ENCODE results near the gene PDSS2. TPM values are rescaled to one million over a fixed set of nuclear protein-coding genes. Genes with fewer than 3 reads are reported as not detected.

The PDSS2 gene
- total RNA-seq, 1 experiment from 2014 or later: 16.1 TPM

- intact Hi-C loops (cut with micrococcal nuclease; ENCODE audit: unreplicated experiment): no loop called here
- POLR2A ChIA-PET (ENCODE audit: low non-redundant PET): no interaction called here
- Histone ChIP-seq H3K4me3 (ENCODE audit: low read depth, low read length, poor library complexity, severe bottlenecking) (no peak overlapping the region), H3K9me3 (ENCODE audit: low read depth, low read length, poor library complexity, severe bottlenecking) (peaks cover 19% of the 10 kb centered on the region), H3K36me3 (ENCODE audit: insufficient read depth, low read length, poor library complexity, severe bottlenecking) (no peaks in the 10 kb centered on the region), H3K27me3 (replicated peaks; ENCODE audit: insufficient read depth, low read depth, low read length, poor library complexity) (no peaks in the 10 kb centered on the region), H3K4me1 (ENCODE audit: insufficient read depth, low read length, poor library complexity, severe bottlenecking) (peaks cover 9% of the 10 kb centered on the region), H3K27ac (ENCODE audit: low read depth, low read length, poor library complexity, severe bottlenecking) (no peak overlapping the region)
- BruUV-seq (replicated peaks): no TSS peak
- DNase-seq (ENCODE audit: low spot score): no peak
- CTCF ChIA-PET: no interaction called here
- TF ChIP-seq EZH2 (IDR thresholded peaks at IDR 0.05; ENCODE audit: borderline replicate concordance, low read depth, low read length, poor library complexity, severe bottlenecking): no peak
- TF ChIP-seq, protein P1, sequence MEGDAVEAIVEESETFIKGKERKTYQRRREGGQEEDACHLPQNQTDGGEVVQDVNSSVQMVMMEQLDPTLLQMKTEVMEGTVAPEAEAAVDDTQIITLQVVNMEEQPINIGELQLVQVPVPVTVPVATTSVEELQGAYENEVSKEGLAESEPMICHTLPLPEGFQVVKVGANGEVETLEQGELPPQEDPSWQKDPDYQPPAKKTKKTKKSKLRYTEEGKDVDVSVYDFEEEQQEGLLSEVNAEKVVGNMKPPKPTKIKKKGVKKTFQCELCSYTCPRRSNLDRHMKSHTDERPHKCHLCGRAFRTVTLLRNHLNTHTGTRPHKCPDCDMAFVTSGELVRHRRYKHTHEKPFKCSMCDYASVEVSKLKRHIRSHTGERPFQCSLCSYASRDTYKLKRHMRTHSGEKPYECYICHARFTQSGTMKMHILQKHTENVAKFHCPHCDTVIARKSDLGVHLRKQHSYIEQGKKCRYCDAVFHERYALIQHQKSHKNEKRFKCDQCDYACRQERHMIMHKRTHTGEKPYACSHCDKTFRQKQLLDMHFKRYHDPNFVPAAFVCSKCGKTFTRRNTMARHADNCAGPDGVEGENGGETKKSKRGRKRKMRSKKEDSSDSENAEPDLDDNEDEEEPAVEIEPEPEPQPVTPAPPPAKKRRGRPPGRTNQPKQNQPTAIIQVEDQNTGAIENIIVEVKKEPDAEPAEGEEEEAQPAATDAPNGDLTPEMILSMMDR (conservative IDR thresholded peaks at IDR 0.05; ENCODE audit: low read depth, low read length): no peak
These were observed 68.5 kb downstream of the PDSS2 start for GRCh38 chr6:107390685-107391435.

GRCh38 chr6:107390056-107390455 lies 69.3 kb downstream of the PDSS2 start:
- no peaks in the 10 kb centered on the region for H3K27me3 ChIP-seq (replicated peaks; ENCODE audit: insufficient read depth, low read depth, low read length, poor library complexity)
- H3K4me3 ChIP-seq (ENCODE audit: low read depth, low read length, poor library complexity, severe bottlenecking): no peak overlapping the region
- ChIA-PET POLR2A (ENCODE audit: low non-redundant PET) (no interaction called here), CTCF (no interaction called here)
- no peaks in the 10 kb centered on the region for H3K36me3 ChIP-seq (ENCODE audit: insufficient read depth, low read length, poor library complexity, severe bottlenecking)
- no peak overlapping the region for H3K27ac ChIP-seq (ENCODE audit: low read depth, low read length, poor library complexity, severe bottlenecking)
- H3K9me3 ChIP-seq (ENCODE audit: low read depth, low read length, poor library complexity, severe bottlenecking): peaks cover 16% of the 10 kb centered on the region
- H3K4me1 ChIP-seq (ENCODE audit: insufficient read depth, low read length, poor library complexity, severe bottlenecking): peaks cover 9% of the 10 kb centered on the region
- BruUV-seq (replicated peaks): no TSS peak
- no peak for DNase-seq (ENCODE audit: low spot score)
- intact Hi-C loops (cut with micrococcal nuclease; ENCODE audit: unreplicated experiment): no loop called here
- TF ChIP-seq EZH2 (IDR thresholded peaks at IDR 0.05; ENCODE audit: borderline replicate concordance, low read depth, low read length, poor library complexity, severe bottlenecking): no peak
- TF ChIP-seq, protein P1 (conservative IDR thresholded peaks at IDR 0.05; ENCODE audit: low read depth, low read length): no peak

DNA sequence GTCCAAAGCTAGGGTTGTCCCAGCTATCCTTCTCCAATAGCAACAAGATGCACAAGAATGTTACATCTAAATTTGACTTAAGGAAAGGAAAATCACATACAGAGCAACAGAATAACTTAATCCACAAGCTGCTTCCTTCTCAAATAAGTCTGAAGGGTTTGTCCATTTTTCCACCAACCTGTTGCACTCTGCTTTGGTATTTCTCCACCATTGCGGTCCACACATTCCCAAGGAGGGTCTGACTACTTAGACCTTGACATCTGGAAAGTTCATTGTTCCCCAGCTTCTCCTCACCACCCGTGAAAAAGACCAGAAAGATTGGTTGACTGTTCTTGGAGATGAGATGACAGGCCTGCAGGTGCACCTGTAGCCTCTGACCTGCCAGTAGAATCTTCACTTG lies 72.5 kb downstream of the PDSS2 start:
- Histone ChIP-seq H3K4me3 (ENCODE audit: low read depth, low read length, poor library complexity, severe bottlenecking) (no peak overlapping the region), H3K27ac (ENCODE audit: low read depth, low read length, poor library complexity, severe bottlenecking) (no peak overlapping the region), H3K4me1 (ENCODE audit: insufficient read depth, low read length, poor library complexity, severe bottlenecking) (peaks cover 9% of the 10 kb centered on the region), H3K9me3 (ENCODE audit: low read depth, low read length, poor library complexity, severe bottlenecking) (no peaks in the 10 kb centered on the region), H3K27me3 (replicated peaks; ENCODE audit: insufficient read depth, low read depth, low read length, poor library complexity) (no peaks in the 10 kb centered on the region), H3K36me3 (ENCODE audit: insufficient read depth, low read length, poor library complexity, severe bottlenecking) (no peaks in the 10 kb centered on the region)
- CTCF ChIA-PET: no interaction called here
- TF ChIP-seq, protein P1 (conservative IDR thresholded peaks at IDR 0.05; ENCODE audit: low read depth, low read length): no peak
- TF ChIP-seq EZH2 (IDR thresholded peaks at IDR 0.05; ENCODE audit: borderline replicate concordance, low read depth, low read length, poor library complexity, severe bottlenecking): no peak
- DNase-seq (ENCODE audit: low spot score): no peak
- POLR2A ChIA-PET (ENCODE audit: low non-redundant PET): no interaction called here
- BruUV-seq (replicated peaks): no TSS peak
- intact Hi-C loops (cut with micrococcal nuclease; ENCODE audit: unreplicated experiment): no loop called here
